HG02870 (cell line): ENCODE measurements around the gene HPS1.

ENCODE experiments used
- ATAC-seq: cut with Tn5 transposase; IDR thresholded peaks from one replicate; pipeline ENCODE4 v1.9.1; 2021; ENCODE audit warnings: mild to moderate bottlenecking, moderate library complexity; ENCODE audit not compliant: unreplicated experiment

HPS1 gene

DNA sequence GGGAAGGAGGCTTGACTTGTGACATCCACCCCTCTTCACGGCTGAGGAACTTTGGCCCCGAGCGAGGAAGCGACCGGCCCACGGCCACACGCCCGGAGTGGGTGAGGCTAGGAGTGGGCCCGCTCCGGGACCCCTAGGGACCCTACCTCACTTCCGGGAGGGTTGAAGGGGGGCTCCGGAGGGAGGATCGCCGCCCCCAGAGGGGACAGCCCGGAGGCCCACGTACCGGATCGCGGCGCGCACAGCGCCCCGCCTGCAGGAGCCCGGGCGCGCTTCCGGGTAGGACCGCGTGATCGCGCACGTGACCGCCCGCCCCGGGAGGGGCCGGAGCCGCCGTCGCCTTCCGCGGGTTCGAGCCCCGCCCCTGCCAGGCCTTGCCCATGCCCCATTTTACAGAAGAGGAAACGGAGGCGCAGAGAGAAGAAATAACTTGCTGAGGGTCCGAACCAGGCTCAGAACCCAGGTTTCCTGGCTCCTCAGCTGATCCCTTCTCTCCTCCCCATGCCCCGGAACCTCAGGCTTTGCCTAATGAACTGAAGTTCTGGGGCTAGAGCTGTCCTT is at the start of gene HPS1:
TSS of gene HPS1 (minus strand) at position 275 of the 561 bp plus-strand sequence. CDS start 3,695 bp downstream, outside the sequence.
- ATAC-seq, result peak; percentile 82

DNA sequence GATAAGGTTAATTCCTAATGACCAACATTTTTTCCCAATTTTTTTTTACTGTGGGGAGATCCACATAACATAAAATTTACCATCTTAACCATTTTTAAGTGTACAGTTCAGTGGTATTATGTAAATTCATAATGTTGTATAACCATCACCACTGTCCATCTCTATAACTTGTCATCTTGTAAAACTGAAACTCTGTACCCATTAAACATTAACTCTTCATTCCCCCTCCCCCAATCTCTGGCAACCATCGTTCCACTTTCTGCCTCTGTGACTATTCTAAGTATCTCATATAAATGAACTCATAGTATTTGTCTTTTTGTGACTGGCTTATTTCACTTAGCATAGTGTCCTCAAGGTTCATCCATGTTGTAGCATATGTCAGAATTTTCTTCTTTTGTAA is 46.0 kb upstream of the HPS1 start:
- no peak for ATAC-seq

DNA sequence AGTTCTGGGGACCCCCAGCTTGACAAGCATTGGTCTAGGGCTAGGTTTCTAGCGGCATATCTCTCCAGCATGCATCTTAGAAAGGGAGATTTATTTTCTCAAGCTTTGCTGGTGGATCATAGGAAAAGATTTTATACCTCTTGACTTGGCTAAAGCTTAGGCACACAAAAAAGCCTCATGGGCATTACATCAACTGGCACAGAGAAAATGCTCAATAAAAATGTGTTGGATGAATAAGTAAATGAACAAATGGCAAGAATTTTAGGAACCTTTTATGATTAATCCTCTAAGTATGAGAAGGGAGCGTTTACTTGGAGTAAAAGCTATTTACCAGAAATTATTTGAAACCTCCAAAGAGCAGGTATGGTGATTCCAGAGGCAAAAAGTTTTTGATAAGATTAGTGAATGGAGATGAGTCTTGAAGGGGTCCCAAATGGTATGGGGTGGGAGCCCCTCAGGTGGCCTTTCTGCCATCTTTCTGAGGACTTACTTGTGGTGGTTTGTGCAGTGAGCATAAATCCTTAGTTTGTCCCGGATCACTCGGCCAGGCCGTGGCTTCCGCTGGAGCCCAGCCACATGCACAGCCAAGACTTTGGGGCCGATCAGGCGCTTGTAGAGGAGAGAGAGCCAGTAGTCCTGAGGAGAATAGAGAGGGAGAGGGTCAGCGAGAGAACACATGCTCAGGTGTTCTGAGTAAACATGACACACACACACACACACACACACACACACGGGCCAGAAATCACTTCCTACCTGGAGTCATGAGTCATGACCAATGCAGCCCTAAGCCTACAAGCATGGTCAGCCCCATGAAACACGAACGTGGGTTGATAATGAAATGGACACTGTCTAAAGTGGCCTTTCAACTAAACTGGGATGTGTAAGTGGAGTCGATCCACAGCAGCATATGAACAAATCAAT is 43.1 kb upstream of the HPS1 start:
- no peak for ATAC-seq

DNA sequence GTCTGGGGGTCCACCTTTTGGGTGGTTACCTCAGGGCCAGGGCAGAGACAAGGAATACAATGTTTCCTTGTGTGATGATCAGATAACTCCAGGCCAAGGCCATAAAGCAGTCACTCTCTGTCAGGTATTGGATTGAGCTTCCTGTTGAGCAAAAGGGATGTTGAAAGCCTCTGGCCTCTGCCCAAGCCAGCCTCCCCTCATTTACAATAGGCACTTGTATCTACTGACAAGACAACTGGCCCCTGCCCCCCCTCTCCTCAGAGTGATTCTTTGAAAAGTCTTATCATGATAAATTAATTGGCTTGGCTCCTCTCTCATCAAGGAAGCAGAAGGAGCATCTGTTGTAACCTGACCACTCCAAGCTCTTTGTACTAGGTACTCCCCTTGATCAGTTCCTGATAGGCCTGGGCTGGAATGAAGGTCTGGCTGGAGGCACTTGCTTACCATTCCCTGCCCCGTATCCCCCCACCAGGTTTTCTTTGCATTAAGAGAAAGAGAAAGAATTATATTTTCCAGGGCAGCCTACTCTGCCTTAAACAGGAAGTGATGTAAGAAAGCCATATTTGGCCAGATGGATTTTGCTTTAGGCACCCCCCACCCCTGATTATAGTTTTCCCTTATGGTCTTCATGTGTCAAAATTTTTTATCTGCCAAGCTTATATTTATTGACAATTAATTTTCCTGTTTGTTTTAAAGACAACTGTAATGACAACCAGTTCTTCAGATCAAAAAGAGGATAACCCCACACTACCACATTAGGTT is 42.1 kb upstream of the HPS1 start:
- ATAC-seq, result no peak

DNA sequence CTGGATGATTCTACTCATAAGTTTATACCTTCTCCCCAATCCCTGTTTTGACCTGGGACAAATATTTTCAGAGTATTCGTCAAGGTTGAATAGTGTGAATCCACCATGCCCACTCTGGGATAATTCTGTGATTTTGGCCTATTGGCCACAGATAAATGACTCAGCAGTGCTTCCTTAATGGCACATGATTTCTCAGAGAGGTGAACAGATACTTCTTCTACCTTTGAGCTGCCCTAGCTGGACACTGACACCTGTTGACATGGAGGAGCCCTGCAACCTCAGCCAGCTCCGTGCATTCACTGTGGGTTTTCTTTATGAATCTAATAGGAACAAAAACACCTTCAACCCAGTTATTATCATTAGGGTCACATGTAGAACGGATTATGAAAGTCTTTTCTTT is 40.9 kb upstream of the HPS1 start:
- ATAC-seq, result no peak

DNA sequence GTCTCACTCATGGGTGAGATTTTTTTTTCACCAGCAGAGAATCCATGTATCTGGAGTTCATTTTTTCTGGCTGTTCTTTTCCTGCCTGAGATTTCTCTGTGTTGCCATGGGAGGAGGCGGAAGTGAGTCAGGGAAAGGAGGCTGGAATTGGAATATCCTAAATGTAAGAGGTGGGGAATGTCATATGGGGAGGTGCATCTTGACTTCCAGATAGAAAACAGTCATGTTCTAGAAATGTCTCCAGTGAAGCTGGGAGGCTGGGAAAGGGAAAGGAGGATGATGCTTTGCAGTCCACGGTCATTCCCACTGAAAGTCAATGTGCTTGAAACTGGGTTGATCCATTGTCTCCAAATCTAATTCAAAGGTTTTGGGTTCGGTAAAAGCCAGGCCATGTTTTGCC is 39.7 kb upstream of the HPS1 start:
- no peak for ATAC-seq

DNA sequence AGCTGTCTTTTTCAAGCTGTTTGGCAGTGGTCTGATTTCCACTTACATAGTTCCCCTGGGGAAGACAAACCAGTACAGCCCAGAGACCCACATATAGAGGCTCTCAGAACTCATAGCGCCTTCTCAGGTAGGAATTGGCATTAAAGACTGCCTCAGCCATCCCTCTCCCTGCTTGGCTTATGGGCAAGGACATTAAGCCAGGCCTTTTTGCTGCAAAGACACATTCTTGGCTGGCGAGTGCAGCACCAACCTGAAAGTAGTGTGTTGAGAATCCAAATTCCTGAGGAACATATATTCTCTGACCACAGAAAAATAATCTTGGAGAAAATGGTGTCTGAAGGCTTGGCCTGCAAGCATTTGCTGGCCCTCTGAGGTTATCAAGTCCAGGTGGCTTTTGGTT is 39.2 kb upstream of the HPS1 start:
- ATAC-seq, result no peak

DNA sequence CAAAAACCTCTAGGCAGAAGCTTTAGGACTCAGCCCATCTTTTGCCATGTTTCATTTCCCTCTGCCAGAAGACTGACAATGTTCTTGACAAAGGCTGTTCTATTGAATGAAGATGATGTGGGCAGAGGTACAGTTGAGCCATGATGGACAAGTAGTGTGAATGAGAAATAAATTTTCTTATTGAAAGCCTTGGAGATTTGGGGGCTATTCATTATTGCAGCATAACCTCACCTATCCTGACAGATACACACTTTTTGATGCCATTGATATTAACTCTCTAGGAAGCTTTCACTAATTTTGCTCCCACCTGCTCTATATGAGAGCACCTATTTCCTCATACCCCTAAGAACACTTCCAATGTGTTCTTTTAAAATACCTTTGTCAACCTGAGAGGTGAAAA is 36.9 kb upstream of the HPS1 start:
- no peak for ATAC-seq

DNA sequence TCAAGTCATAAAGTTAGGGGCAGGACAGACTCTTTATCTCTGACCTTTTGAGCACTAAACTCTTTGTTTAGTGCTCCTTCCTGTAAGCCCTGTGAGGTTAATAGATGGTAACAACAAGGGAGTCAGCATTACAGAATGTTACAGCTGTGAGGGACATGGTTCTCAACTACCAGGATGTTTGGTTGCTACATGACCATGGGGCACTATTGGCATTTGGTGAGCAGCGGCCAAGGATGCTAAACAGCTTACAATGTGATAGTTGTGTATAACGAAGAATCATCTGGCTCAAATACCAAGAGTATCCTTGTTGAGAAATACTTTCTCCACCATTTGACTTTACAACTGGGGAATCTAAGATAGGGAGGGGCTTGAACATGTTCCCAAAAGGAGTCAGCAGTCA is 35.4 kb upstream of the HPS1 start:
- ATAC-seq, result no peak

DNA sequence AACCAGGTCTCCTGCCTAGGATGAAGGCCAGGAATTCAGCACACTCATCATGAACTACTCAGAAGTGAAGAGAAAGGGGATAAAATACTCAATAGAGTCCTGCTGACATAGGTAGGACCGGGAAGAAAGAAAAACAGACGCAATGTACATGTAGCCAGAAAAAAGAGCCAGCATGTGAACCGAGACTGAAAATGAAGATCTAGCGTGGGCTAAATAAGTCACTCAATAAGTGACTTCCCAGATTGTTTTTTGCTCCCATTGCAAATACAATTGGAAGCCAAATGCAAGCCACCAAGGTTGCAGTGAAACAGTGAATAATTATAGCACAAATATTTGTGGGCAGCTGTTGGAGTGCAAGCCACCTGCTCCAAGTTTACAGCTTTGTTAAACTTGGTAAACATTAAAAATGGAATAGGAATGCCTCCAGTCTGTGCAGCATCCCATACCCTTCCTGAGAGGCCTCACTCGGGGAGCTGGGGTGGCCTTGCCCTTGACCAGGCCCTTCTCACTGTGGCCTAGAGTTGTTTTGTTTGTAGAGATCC is 34.7 kb upstream of the HPS1 start:
- ATAC-seq, result peak; percentile 37

DNA sequence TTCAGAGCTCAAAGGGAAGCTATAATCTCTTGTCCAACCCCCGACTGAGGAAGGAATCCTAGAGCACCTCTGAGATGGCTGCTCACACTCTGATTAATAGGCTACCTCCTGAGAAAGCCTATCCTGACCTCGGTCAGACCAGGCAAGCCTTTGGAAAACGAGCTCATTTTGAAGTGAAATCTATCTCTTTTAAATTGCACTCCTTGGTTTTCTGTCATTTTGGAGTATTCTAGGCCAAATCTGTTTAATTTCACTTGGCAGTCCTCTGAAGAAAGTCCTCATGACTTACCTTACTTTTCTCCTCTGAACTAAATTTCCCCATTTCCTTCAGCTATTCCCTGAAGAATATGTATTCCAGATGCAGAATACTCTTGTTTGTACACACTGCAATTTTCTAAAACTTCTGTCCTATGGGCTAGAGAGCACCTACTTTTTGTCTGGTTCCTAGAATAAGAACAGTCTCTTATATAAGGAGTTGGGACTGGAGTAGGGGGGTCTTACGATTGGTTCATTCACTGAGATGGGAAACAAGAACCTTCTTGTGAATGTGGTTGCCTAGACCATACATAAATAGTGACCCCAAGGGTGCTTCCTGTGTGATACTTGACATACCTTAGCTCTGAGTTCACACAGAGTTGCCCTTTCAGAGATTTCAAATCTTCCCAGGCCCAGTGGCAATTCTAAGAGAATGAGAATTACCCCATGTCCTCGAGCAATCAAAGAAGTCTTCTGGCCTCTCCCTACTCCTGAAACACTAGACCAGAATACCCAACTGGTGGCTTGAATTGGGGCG is 31.9 kb upstream of the HPS1 start:
- ATAC-seq, result peak; percentile 50

DNA sequence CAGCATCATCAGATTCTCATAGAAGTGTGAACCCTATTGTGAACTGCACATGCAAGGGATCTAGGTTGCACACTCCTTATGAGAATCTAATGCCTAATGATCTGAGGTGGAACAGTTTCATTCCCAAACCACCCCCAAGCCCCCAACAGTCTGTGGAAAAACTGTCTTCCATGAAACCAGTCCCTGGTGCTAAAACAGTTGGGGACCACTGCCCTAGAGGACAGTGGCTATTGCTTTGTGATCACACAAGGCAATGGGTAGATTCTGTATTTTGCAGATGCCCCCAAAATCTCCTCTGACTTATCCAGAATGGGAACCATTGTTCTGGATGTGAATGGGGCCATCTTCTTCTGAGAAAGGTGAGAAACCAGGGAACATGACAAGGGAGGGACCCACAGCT is 31.1 kb upstream of the HPS1 start:
- ATAC-seq, result no peak

DNA sequence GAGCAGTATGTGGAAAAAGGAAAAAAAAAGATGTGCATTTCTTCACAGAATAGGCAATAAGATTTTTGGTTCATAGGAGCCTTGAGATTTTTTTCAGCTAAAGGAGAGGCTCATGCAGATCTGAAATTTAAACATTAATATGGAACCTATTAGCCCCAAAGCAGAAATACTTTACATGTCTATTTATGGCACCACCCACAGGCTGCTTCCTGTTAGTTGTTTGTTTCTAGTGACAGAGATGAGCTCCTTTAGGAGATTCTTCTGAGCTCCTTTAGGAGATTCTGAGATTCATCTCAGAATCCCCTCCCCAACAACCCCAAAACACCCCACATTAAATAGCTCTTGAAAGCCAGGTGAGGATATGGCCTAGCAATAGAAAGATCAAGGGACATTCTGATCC is 27.9 kb upstream of the HPS1 start:
- peak; percentile 44 for ATAC-seq

DNA sequence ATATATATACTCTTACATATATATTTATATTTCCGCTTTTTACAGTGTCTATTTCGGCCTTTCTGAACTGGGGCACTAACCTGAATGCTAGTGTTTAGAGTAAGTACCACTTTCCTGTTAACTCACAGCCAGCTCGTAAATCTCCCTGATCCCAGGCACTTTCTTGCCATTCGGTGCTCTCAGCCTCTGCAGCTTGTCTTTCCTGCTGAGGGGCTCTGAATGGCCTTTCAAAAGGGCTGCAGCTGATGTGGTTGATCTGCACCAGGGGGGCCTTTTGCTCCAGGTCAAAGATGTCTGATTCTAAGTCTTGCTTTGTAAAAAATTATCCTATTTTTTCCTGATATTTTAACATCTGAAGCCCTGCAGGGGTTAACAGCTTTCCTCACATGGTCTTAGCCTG is 25.5 kb upstream of the HPS1 start:
- no peak for ATAC-seq

DNA sequence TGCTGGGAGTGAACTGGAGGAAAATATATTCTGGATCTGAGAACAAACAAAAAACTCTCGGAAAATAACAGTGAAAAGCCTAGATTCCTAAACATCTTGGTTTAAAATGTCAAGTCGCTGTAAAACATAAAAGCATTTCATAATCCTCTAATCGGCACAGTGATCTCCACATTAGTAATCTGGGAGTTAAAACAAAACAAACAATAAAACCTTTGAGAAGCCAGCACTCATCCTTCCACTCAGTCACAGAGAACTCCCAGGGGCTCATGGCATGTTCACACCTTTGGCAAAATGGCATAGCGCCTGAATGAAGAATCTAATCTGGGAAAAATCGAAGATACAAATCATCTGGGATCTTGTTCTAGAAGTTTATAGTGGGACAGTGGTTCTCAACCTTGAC is 24.1 kb upstream of the HPS1 start:
- no peak for ATAC-seq

DNA sequence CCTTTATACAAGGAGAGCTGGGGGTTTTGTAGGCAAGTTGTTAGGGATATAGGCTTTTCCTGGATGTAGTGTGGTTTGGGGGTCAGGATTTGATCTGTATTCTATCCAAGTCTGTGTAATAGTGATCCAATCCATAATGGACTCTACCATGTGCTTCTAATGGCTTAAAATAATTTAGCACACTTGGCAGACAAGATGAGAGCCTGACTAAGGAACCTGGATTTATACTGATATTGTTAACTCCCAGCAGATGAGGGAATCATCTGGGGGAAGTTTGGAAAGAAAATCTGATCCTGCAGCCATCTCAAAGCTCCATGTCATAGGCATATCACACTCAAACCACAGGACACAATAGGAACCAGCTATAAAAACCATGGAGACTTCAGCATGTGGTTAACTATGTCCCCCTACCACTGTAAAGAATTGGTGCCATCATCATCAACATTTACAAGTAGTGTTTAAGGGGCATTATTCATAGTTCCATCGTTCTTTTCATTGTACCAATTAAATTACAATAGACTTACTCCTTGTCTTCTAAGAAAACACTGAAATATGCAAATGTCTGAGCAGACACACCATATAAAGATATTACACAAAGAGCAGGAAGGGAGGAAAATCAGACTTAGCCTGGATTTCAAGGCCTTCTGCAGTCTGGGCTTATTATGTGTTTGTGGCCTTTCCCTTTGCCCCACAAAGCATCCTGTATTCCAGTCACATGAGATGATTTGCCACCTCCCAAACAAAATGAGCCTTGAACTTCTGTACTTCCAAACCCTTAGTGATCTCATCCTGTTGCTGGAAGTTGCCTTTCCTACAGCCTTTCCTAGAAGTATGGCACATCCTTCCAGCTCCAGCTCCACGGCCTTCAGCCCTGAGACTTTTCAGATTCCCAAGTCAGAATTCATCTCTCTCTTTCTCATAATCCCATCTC is 22.5 kb upstream of the HPS1 start:
- ATAC-seq, result no peak

DNA sequence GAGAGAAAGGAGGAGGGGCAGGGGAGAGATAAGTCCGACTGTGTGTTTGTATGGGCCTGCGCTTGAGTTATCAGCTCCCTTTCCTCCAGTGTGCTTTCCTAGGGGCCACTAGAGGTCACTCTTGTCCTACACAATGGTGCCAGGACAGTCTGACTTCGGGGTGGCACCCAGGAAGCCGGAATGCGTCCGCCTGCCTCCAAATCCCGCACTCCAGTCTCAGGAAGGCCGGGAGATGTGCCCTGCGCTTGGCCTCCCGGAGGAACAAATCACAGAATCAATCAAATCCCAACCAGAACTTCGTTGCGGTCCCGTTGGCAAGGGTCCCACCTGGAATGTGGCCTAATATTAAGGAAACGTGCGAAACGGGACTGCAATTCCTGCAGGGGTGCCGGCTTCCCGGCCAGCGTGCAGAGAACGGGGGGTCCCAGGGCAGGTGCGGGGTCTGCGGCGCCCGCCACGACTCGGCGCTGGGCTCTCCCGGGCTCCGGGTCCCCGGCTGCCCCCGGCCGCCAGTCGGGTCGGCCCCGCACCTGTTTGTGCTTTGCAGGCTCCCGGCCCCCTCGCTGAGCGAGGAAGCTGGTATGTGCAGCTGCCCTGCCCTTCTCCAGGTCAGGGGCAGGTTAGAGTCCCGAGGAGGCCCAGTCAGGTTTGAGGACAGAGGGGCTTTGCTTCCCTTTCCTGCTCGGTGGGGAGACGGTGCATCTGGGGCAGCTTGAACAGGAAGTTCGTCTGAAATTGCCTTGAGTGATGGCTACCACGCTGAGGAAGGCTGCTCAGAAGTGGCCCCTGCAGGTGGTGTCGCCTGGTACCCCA is 21.0 kb upstream of the HPS1 start:
- peak; percentile 86 for ATAC-seq

DNA sequence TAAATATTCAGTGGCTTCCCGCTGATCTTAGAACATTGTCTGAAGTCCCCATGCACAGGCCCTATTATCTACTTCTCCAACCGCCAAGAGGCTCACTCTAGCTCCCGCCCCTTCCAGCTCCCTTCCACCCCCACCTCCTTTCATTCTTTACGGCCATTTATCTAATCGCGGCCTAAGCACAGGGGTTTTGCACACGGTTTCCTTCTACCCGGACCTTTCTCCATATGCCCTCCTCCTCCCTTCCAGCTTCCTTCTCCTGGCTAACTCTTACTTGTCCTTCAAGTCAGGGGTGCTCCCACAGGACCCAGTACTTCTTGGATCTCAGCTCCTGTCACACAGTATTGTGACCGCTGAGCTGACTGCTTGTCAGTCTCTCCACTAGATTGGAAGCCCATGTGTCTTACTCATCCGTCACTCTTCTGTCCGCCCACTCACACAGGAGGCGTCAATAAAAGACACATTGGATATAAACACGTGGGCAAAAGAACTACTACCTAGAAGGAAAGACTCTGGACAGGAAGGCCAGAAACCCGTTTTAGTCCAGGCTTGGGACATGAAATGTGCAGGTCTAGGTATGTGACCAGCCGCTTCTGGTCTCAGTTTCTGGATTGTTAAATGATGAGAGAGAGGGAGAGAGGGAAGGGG is 20.2 kb upstream of the HPS1 start:
- ATAC-seq, result no peak
